Liver (tissue), 9 donors: ENCODE measurements around the gene GNG12. TPM values are rescaled to one million over a fixed set of nuclear protein-coding genes. Genes with fewer than 3 reads are reported as not detected.

Experiments
- DNase-seq: peaks from one replicate; pipeline ENCODE4 v3.0.0-alpha.2; 2017; ENCODE audit warnings: low spot score
- H3K27ac ChIP-seq, 2 donors: one replicate each; pipeline ENCODE4 v1.7.0; 2013; ENCODE audit warnings: inconsistent platforms in 2 of 2, low read length in 2 of 2, control low read depth in 1 of 2, low read depth in 1 of 2, mild to moderate bottlenecking in 1 of 2
- H3K27me3 ChIP-seq, 4 donors: one replicate each; pipeline versions ENCODE4 v1.6.1 to v1.7.0; 2013; ENCODE audit warnings: low read length in 3 of 4, inconsistent platforms in 1 of 4, mild to moderate bottlenecking in 1 of 4, moderate library complexity in 1 of 4; ENCODE audit not compliant: control insufficient read depth in 4 of 4, insufficient read depth in 4 of 4
- H3K36me3 ChIP-seq, 4 donors: one replicate each; pipeline versions ENCODE4 v1.6.1 to v1.7.0; 2013; ENCODE audit warnings: low read length in 3 of 4, mild to moderate bottlenecking in 3 of 4, low read depth in 1 of 4, moderate library complexity in 1 of 4; ENCODE audit not compliant: control insufficient read depth in 4 of 4, insufficient read depth in 3 of 4
- H3K4me1 ChIP-seq, 4 donors: one replicate each; pipeline versions ENCODE4 v1.6.1 to v1.7.0; 2013; ENCODE audit warnings: low read length in 3 of 4, mild to moderate bottlenecking in 3 of 4, moderate library complexity in 1 of 4; ENCODE audit not compliant: control insufficient read depth in 4 of 4, insufficient read depth in 4 of 4
- H3K4me3 ChIP-seq, 3 donors: one replicate each; pipeline versions ENCODE4 v1.6.1 to v1.7.0; 2013; ENCODE audit warnings: low read length in 3 of 3, control low read depth in 1 of 3, low read depth in 1 of 3, mild to moderate bottlenecking in 1 of 3
- H3K9ac ChIP-seq, 2 donors: one replicate each; pipeline ENCODE4 v1.7.0; 2013; ENCODE audit warnings: low read length in 2 of 2, mild to moderate bottlenecking in 2 of 2, moderate library complexity in 2 of 2, control low read depth in 1 of 2, low read depth in 1 of 2
- H3K9me3 ChIP-seq, 4 donors: one replicate each; pipeline versions ENCODE4 v1.6.1 to v1.7.0; 2013; ENCODE audit warnings: low read length in 3 of 4; ENCODE audit not compliant: control insufficient read depth in 4 of 4
- FOXA1 ChIP-seq: IDR thresholded peaks from 2 replicates; pipeline ENCODE4 v1.6.1; 2016; ENCODE audit warnings: antibody characterized with exemption
- FOXA2 ChIP-seq: IDR thresholded peaks from 2 replicates; pipeline ENCODE4 v1.6.1; 2016; ENCODE audit warnings: antibody characterized with exemption
- GABPA ChIP-seq, 2 donors: IDR thresholded peaks in 1 of 2; conservative IDR thresholded peaks in 1 of 2; 2 replicates each; pipeline ENCODE4 v1.6.1; 2016; ENCODE audit warnings: antibody characterized with exemption in 2 of 2, mild to moderate bottlenecking in 1 of 2, moderate library complexity in 1 of 2
- HNF4A ChIP-seq, 2 donors: conservative IDR thresholded peaks; 2 replicates each; pipeline ENCODE4 v1.6.1; 2016; ENCODE audit warnings: antibody characterized with exemption in 2 of 2, mild to moderate bottlenecking in 2 of 2
- HNF4G ChIP-seq: IDR thresholded peaks from 2 replicates; pipeline ENCODE4 v1.6.1; 2016; ENCODE audit warnings: antibody characterized with exemption
- JUND ChIP-seq, 2 donors: IDR thresholded peaks; 2 replicates each; pipeline ENCODE4 v1.6.1; 2016; ENCODE audit warnings: antibody characterized with exemption in 2 of 2
- NR2F2 ChIP-seq: IDR thresholded peaks from 2 replicates; pipeline ENCODE4 v1.6.1; 2016; ENCODE audit warnings: antibody characterized with exemption
- RAD21 ChIP-seq, 2 donors: IDR thresholded peaks; 2 replicates each; pipeline ENCODE4 v1.6.1; 2016; ENCODE audit warnings: antibody characterized with exemption in 2 of 2, mild to moderate bottlenecking in 2 of 2
- REST ChIP-seq: IDR thresholded peaks from 2 replicates; pipeline ENCODE4 v1.6.1; 2016; ENCODE audit warnings: antibody characterized with exemption, mild to moderate bottlenecking
- RXRA ChIP-seq, 2 donors: IDR thresholded peaks; 2 replicates each; pipeline ENCODE4 v1.6.1; 2017 to 2018; ENCODE audit warnings: antibody characterized with exemption in 2 of 2, mild to moderate bottlenecking in 1 of 2
- SP1 ChIP-seq: IDR thresholded peaks from 2 replicates; pipeline ENCODE4 v1.6.1; 2018; ENCODE audit warnings: antibody characterized with exemption, mild to moderate bottlenecking
- TAF1 ChIP-seq: conservative IDR thresholded peaks from 2 replicates; pipeline ENCODE4 v1.6.1; 2016; ENCODE audit warnings: antibody characterized with exemption, mild to moderate bottlenecking
- YY1 ChIP-seq: IDR thresholded peaks from 2 replicates; pipeline ENCODE4 v1.6.1; 2016; ENCODE audit warnings: antibody characterized with exemption, mild to moderate bottlenecking
- WGBS: extraction: QIAGEN DNeasy Blood & Tissue Kit; methylation state at CpG from one replicate; pipeline ENCODE4 v1.1.7; 2013; 5-methylcytosine and 5-hydroxymethylcytosine counted together
- polyA plus RNA-seq, 2 donors: library from polyadenylated mRNA; stranded (reverse) in 1 of 2; unstranded in 1 of 2; fragments of 200-250 nt in 1 of 2; fragments of >200 nt in 1 of 2; fragmentation: Nextera tagmentation in 1 of 2; extraction: Ambion mirVana in 1 of 2; gene quantifications; one replicate each; pipeline versions ENCODE4 v1.2.1 to v1.2.3, GENCODE V29; 2013 to 2015
- total RNA-seq, 2 donors: library from RNA; depleted of rRNA; stranded (reverse); fragments of >200 nt; gene quantifications; one replicate each; pipeline ENCODE4 v1.2.3, GENCODE V29; 2014
- TF ChIP-seq, protein P1 (sequence below): fragments of 150-350 bp; IDR thresholded peaks from 2 replicates; pipeline ENCODE4 v1.5.1; 2017; ENCODE audit warnings: improper control_type of control experiment, low read depth, low read length; ENCODE audit not compliant: missing input control
- TF ChIP-seq, protein P2 (sequence below): IDR thresholded peaks from 2 replicates; pipeline ENCODE4 v1.6.1; 2016; ENCODE audit warnings: antibody characterized with exemption
- TF ChIP-seq, protein P3 (sequence below): IDR thresholded peaks from 2 replicates; pipeline ENCODE4 v1.6.1; 2016; ENCODE audit warnings: antibody characterized with exemption
- TF ChIP-seq, protein P4 (sequence below): IDR thresholded peaks from 2 replicates; pipeline ENCODE4 v1.6.1; 2016; ENCODE audit warnings: antibody characterized with exemption
- donor health status: healthy.
- donor health status: healthy.
- donor health status: healthy.
- donor health status: healthy.
- donor health status: healthy.

Gene GNG12
- total and polyA plus RNA-seq, 4 donors: 15.4 to 26.1 (median 19.7) TPM

DNA sequence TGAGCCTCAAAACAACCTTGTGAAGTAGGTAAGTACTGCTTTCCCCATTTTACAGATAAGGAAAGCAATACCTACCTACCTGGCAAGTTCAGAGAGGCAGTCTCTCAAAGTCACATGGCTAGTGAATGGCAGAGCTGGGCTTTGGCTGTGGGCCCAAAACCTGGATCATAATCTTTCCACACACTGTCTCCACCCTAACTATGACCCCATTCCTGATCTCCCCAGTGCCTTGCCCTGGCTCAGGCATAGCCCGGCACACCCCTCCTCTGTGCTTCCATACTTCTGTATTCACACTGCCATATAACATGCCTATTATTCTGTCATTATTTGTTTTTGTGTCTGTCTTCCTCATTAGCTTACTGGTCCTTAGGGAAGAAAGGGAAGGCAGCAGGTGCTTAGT is 15.9 kb downstream of the GNG12 start:
- H3K4me1 ChIP-seq: peaks cover 10 to 41% (median 15%) of the 10 kb centered on the region in 4 donors
- DNase-seq: no peak
- peak overlapping the region in 1 of 3 donors; percentile 23 for H3K4me3 ChIP-seq
- H3K36me3 ChIP-seq: no peaks in the 10 kb centered on the region
- H3K27me3 ChIP-seq: no peaks in the 10 kb centered on the region
- H3K27ac ChIP-seq: no peak overlapping the region
- TF ChIP-seq HNF4G: no peak
- TF ChIP-seq, protein P1, sequence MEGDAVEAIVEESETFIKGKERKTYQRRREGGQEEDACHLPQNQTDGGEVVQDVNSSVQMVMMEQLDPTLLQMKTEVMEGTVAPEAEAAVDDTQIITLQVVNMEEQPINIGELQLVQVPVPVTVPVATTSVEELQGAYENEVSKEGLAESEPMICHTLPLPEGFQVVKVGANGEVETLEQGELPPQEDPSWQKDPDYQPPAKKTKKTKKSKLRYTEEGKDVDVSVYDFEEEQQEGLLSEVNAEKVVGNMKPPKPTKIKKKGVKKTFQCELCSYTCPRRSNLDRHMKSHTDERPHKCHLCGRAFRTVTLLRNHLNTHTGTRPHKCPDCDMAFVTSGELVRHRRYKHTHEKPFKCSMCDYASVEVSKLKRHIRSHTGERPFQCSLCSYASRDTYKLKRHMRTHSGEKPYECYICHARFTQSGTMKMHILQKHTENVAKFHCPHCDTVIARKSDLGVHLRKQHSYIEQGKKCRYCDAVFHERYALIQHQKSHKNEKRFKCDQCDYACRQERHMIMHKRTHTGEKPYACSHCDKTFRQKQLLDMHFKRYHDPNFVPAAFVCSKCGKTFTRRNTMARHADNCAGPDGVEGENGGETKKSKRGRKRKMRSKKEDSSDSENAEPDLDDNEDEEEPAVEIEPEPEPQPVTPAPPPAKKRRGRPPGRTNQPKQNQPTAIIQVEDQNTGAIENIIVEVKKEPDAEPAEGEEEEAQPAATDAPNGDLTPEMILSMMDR: no peak
- no peak for TF ChIP-seq REST
- no peak for TF ChIP-seq RAD21 (IDR thresholded peaks at IDR 0.05)
- TF ChIP-seq RXRA (IDR thresholded peaks at IDR 0.05): no peak
- no peak for TF ChIP-seq FOXA1
- no peak for TF ChIP-seq GABPA (IDR thresholded peaks at IDR 0.05 in 1 of 2, conservative IDR thresholded peaks at IDR 0.05 in 1 of 2)
- TF ChIP-seq HNF4A (conservative IDR thresholded peaks at IDR 0.05): no peak
- no peak for TF ChIP-seq SP1
- TF ChIP-seq, protein P2, sequence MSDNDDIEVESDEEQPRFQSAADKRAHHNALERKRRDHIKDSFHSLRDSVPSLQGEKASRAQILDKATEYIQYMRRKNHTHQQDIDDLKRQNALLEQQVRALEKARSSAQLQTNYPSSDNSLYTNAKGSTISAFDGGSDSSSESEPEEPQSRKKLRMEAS: no peak
- TF ChIP-seq YY1: no peak
- TF ChIP-seq TAF1: no peak
- TF ChIP-seq NR2F2: no peak
- TF ChIP-seq, protein P3, sequence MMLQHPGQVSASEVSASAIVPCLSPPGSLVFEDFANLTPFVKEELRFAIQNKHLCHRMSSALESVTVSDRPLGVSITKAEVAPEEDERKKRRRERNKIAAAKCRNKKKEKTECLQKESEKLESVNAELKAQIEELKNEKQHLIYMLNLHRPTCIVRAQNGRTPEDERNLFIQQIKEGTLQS: no peak
- TF ChIP-seq FOXA2: no peak
- TF ChIP-seq, protein P4, sequence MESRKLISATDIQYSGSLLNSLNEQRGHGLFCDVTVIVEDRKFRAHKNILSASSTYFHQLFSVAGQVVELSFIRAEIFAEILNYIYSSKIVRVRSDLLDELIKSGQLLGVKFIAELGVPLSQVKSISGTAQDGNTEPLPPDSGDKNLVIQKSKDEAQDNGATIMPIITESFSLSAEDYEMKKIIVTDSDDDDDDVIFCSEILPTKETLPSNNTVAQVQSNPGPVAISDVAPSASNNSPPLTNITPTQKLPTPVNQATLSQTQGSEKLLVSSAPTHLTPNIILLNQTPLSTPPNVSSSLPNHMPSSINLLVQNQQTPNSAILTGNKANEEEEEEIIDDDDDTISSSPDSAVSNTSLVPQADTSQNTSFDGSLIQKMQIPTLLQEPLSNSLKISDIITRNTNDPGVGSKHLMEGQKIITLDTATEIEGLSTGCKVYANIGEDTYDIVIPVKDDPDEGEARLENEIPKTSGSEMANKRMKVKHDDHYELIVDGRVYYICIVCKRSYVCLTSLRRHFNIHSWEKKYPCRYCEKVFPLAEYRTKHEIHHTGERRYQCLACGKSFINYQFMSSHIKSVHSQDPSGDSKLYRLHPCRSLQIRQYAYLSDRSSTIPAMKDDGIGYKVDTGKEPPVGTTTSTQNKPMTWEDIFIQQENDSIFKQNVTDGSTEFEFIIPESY: no peak
- WGBS: 84% methylated on average over 1 of the region's 1 CpG
- no peak overlapping the region for H3K9ac ChIP-seq
- H3K9me3 ChIP-seq: peaks cover 0 to 2% (median 0%) of the 10 kb centered on the region in 4 donors

- no peak for DNase-seq
- WGBS: 87% methylated on average over 6 of the region's 6 CpGs
- H3K4me1 ChIP-seq: peaks cover 10 to 41% (median 15%) of the 10 kb centered on the region in 4 donors
- TF ChIP-seq TAF1 (no peak), FOXA2 (no peak), YY1 (no peak), NR2F2 (no peak), SP1 (no peak), REST (no peak), FOXA1 (no peak), GABPA (IDR thresholded peaks at IDR 0.05 in 1 of 2, conservative IDR thresholded peaks at IDR 0.05 in 1 of 2) (no peak), HNF4G (no peak), JUND (IDR thresholded peaks at IDR 0.05) (no peak), HNF4A (conservative IDR thresholded peaks at IDR 0.05) (no peak)
- TF ChIP-seq, protein P3: no peak
- TF ChIP-seq, protein P2: no peak
Observed at GRCh38 chr1:67816506-67816905, 16.8 kb downstream of the GNG12 start.

More at GRCh38 chr1:67816506-67816905, 16.8 kb downstream of the GNG12 start:
- H3K9me3 ChIP-seq: peaks cover 0 to 2% (median 0%) of the 10 kb centered on the region in 4 donors
- no peaks in the 10 kb centered on the region for H3K27me3 ChIP-seq
- no peak overlapping the region for H3K9ac ChIP-seq
- H3K4me3 ChIP-seq: no peak overlapping the region
- peak overlapping the region; percentile 51 to 94 for H3K27ac ChIP-seq
- no peaks in the 10 kb centered on the region for H3K36me3 ChIP-seq
